ENCODE results near the gene PAOX. TPM values are rescaled to one million over a fixed set of nuclear protein-coding genes. Genes with fewer than 3 reads are reported as not detected.

PAOX gene
- total RNA-seq, 3 donors from 2014 or later: 7.5 to 9.3 (median 8.3) TPM

DNA sequence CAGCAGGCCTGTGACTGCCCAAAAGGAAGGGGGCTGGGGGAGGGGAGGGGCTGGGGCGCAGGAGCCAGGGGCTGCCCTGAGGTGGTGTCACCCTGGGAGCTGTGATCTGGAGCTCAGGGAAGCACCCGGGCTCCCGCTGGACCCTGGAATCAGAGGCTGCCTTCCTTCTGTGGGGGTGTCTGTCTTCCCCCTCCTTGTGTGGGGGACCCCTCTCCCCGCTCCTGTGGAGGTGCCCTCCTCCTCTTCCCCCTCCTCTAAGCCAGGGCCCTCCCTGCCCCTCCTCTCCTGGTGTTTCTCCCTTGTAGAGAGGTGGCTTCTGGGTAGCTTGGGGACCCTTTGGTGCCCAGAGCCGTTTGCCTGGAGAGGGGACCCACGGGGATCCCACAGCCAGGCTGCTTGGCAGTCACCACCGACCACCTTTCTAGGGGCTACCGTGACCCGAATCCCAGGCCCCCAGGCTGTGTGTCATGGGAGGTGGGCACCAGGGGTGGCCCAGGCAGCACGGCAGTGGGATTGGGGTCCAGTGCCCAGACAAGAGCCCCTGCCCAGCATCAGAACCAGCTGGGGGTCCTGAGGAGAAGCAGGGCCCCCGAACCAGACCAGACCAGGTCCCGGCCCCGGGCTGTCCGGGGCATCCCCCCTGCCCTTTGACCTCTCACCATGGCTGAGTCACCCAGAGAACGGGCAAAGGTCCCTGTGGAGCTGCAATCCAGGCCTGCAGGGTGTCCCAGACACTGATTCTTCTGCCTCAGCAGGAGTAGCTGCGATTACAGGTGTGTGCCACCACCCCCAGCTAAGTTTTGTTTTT is 31.1 kb upstream of the PAOX start:
- ATAC-seq (peak; percentile 82), DNase-seq (peak in 2 of 3 donors; percentile 47 to 70)
- Histone ChIP-seq H3K4me1 (ENCODE audit: low read depth) (peaks cover 7% of the 10 kb centered on the region), H3K36me3 (ENCODE audit: low read depth) (no peaks in the 10 kb centered on the region), H3K9me3 (no peaks in the 10 kb centered on the region), H3K4me3 (no peak overlapping the region)
- intact Hi-C loops (cut with DNase I, micrococcal nuclease): no loop called here
- TF ChIP-seq, protein P1, sequence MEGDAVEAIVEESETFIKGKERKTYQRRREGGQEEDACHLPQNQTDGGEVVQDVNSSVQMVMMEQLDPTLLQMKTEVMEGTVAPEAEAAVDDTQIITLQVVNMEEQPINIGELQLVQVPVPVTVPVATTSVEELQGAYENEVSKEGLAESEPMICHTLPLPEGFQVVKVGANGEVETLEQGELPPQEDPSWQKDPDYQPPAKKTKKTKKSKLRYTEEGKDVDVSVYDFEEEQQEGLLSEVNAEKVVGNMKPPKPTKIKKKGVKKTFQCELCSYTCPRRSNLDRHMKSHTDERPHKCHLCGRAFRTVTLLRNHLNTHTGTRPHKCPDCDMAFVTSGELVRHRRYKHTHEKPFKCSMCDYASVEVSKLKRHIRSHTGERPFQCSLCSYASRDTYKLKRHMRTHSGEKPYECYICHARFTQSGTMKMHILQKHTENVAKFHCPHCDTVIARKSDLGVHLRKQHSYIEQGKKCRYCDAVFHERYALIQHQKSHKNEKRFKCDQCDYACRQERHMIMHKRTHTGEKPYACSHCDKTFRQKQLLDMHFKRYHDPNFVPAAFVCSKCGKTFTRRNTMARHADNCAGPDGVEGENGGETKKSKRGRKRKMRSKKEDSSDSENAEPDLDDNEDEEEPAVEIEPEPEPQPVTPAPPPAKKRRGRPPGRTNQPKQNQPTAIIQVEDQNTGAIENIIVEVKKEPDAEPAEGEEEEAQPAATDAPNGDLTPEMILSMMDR (IDR thresholded peaks at IDR 0.05): no peak

DNA sequence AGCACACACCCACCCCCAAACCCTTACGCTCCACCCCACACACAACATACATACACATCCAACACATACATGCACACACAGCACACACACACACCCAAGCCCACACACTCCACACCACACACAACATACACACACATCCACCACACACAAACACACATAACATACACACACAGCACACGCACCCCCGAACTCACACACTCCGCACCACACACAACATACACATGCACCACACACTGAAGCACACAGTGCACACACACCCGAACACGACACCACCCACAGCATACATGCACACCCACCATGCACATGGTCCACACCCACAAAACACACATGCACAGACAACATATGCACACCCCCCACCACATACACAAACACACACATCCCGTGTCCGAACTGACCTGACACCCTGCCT is 29.9 kb upstream of the PAOX start:
- TF ChIP-seq, protein P1 (IDR thresholded peaks at IDR 0.05): no peak
- intact Hi-C loops (cut with DNase I, micrococcal nuclease): no loop called here
- Histone ChIP-seq H3K36me3 (ENCODE audit: low read depth) (no peaks in the 10 kb centered on the region), H3K4me1 (ENCODE audit: low read depth) (peaks cover 7% of the 10 kb centered on the region), H3K9me3 (no peaks in the 10 kb centered on the region), H3K4me3 (no peak overlapping the region)
- ATAC-seq (no peak), DNase-seq (no peak)

DNA sequence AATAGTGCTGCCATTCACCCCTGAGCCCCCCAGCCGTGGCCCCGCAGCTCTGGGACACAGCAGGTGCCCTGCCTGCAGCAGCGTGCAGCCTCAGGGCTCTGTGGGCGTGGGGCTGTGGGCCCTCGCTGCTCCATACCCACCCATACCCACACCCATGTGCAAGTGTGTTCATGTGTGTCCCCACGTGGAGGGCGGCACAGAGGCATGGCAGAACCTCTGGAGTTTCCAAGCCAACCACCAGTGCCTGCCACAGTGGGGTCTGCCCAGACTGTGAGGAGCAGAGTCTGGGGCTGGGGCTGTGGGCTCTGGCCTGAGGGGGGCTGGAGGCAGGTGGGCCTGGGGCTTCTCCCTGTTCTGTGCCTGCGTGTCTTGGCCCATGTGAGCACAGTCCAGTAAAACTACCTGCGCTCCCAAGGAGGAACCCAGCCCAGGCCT is 29.5 kb upstream of the PAOX start:
- intact Hi-C loops (cut with DNase I, micrococcal nuclease): no loop called here

DNA sequence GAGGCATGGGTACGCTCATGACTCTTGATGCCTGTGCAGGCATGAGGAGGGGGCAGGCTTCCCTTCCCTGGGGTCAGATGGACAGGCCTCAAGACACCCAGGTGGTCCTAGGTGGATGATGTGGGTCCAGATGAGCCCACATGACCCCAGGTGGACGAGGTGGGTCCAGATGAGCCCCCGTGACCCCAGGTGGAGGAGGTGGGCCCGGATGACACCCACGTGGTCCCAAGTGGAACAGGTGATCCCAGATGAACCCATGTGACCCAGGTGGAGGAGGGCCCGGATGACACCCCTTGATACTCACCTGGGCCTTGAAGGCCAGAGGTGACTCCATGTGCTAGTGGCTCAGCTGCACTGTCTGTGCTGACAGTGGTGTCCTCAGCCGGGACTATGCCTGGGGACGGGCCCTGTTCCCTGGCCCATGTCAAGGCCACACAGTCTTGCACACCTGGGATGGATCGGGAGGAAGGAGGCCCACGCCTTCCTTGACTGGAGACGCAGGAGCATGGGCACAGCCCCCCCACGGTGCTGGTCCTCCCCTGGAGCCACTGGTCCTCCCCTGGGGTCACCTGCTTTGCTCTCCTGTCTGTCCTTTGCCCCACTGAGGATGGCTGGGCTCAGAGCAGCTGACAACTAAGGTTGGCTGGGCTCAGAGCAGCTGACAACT is 28.6 kb upstream of the PAOX start:
- H3K4me3 ChIP-seq: no peak overlapping the region

More for the DNA sequence above, 29.5 kb upstream of the PAOX start:
- DNase-seq (peak in 1 of 3 donors; percentile 28), ATAC-seq (no peak)
- peaks cover 7% of the 10 kb centered on the region for H3K4me1 ChIP-seq (ENCODE audit: low read depth)
- TF ChIP-seq, protein P1 (IDR thresholded peaks at IDR 0.05): no peak
- no peaks in the 10 kb centered on the region for H3K9me3 ChIP-seq
- no peaks in the 10 kb centered on the region for H3K36me3 ChIP-seq (ENCODE audit: low read depth)
- H3K4me3 ChIP-seq: no peak overlapping the region

DNA sequence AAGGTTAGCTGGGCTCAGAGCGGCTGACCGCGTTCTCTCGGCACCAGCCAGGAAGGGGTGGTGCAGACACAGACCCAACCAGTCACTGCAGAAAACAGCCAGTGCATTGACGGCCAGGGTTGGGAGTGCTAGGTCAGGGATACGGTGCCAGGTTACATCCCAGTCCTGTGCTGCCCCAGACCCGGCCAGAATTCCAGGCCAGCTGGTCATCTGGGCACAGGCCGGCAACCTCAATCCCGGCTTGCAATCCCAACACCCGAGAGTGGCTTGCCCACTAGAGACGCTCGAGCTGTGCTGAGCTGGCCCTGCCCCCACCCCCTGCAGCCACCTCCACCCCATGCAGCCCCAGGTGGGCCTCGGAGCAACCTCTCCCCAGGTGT is 28.1 kb upstream of the PAOX start:
- no peaks in the 10 kb centered on the region for H3K36me3 ChIP-seq (ENCODE audit: low read depth)
- TF ChIP-seq, protein P1 (IDR thresholded peaks at IDR 0.05): no peak
- intact Hi-C loops (cut with DNase I, micrococcal nuclease): no loop called here
- H3K4me3 ChIP-seq: no peak overlapping the region
- H3K9me3 ChIP-seq: no peaks in the 10 kb centered on the region
- DNase-seq (peak in 1 of 3 donors; percentile 22), ATAC-seq (no peak)
- peaks cover 7% of the 10 kb centered on the region for H3K4me1 ChIP-seq (ENCODE audit: low read depth)

More for the DNA sequence above, 28.6 kb upstream of the PAOX start:
- DNase-seq: peak in 1 of 3 donors; percentile 25
- no peaks in the 10 kb centered on the region for H3K36me3 ChIP-seq (ENCODE audit: low read depth)
- no peaks in the 10 kb centered on the region for H3K9me3 ChIP-seq
- TF ChIP-seq, protein P1 (IDR thresholded peaks at IDR 0.05): no peak
- no peak for ATAC-seq
- intact Hi-C loops (cut with DNase I, micrococcal nuclease): no loop called here
- H3K4me1 ChIP-seq (ENCODE audit: low read depth): peaks cover 7% of the 10 kb centered on the region
